KMS-11 (cell line): ENCODE results near the gene SETD7.

Experiments
- H2AFZ ChIP-seq: fragments of 200-600 bp; sonication (generic); 2 replicates; pipeline ENCODE4 v1.6.1; 2016; ENCODE audit warnings: antibody characterized with exemption, mixed run types, low read depth
- H3K27ac ChIP-seq: fragments of 200-600 bp; sonication (generic); 2 replicates; pipeline ENCODE4 v1.6.1; 2016; ENCODE audit warnings: mild to moderate bottlenecking, mixed run types
- H3K27me3 ChIP-seq: fragments of 200-600 bp; sonication (generic); 2 replicates; pipeline ENCODE4 v1.6.1; 2017; ENCODE audit warnings: mild to moderate bottlenecking, low read depth, mixed run types, moderate library complexity; ENCODE audit not compliant: insufficient read depth
- H3K36me3 ChIP-seq: fragments of 200-600 bp; sonication (generic); 2 replicates; pipeline ENCODE4 v1.6.1; 2017; ENCODE audit warnings: mild to moderate bottlenecking, mixed run types; ENCODE audit not compliant: insufficient read depth
- H3K4me1 ChIP-seq: fragments of 200-600 bp; sonication (generic); 2 replicates; pipeline ENCODE4 v1.6.1; 2016; ENCODE audit warnings: mild to moderate bottlenecking, low read depth, mixed run types; ENCODE audit not compliant: poor library complexity, severe bottlenecking
- H3K4me2 ChIP-seq: fragments of 200-600 bp; sonication (generic); 2 replicates; pipeline ENCODE4 v1.7.0; 2016; ENCODE audit warnings: mild to moderate bottlenecking, mixed run types
- H3K4me3 ChIP-seq: fragments of 200-600 bp; sonication (generic); IDR thresholded peaks from 2 replicates; pipeline ENCODE4 v1.6.1; 2017; ENCODE audit warnings: low read depth, low read length, mixed read lengths; ENCODE audit not compliant: insufficient read depth
- H3K79me2 ChIP-seq: fragments of 200-600 bp; sonication (generic); 2 replicates; pipeline ENCODE4 v1.6.1; 2016; ENCODE audit warnings: low read depth, mixed run types; ENCODE audit not compliant: insufficient read depth
- H3K9ac ChIP-seq: fragments of 200-600 bp; sonication (generic); 2 replicates; pipeline ENCODE4 v1.6.1; 2016; ENCODE audit warnings: mild to moderate bottlenecking, mixed run types
- H4K20me1 ChIP-seq: fragments of 200-600 bp; sonication (generic); 2 replicates; pipeline ENCODE4 v1.6.1; 2016; ENCODE audit warnings: mild to moderate bottlenecking, mixed run types; ENCODE audit not compliant: insufficient read depth
- CTCF ChIP-seq: fragments of 200-600 bp; sonication (generic); conservative IDR thresholded peaks from 2 replicates; pipeline ENCODE4 v1.6.1; 2017; ENCODE audit warnings: low read depth, mild to moderate bottlenecking, antibody characterized with exemption, low read length, moderate library complexity, mixed read lengths

The SETD7 gene

DNA sequence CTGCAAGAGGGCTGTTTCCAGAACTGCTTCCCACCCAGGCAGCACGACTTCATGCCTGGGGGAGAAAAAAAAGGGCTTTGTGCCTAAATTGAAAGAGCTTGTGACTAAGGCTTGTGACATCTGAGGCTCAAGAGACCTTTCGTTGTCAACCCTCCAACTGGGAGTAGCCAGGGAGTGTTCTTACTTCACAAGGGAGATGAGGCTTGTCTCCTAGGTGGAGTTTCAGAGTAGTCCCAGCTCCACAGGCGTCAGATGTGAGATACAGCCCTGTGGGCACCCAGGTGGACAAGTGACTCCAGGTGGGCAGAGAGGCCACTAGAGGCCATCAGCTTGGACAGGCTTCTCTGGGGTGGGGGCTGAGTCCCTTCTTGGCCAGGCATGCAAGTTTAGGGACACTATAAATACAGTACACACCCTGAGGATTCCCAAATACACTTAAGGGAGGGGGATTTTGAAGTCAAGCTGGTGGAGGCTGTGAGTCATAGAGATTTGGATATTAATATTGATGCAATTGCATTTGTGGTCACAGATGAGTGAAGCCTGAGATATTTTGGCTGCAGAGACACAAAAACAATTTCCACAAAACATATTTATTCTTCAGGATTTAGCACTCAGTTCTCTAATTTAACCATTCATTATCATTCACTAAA is 40.1 kb upstream of the SETD7 start:
- Histone ChIP-seq H3K9ac (no peak overlapping the region), H3K36me3 (no peaks in the 10 kb centered on the region; the same call in 1 of the 2 replicates), H3K4me3 (no peak overlapping the region), H3K27ac (no peak overlapping the region), H3K27me3 (no peaks in the 10 kb centered on the region), H3K4me1 (no peaks in the 10 kb centered on the region), H4K20me1 (no peaks in the 10 kb centered on the region), H3K4me2 (no peak overlapping the region), H3K79me2 (no peaks in the 10 kb centered on the region), H2AFZ (no peak overlapping the region)
- TF ChIP-seq CTCF = no peak

DNA sequence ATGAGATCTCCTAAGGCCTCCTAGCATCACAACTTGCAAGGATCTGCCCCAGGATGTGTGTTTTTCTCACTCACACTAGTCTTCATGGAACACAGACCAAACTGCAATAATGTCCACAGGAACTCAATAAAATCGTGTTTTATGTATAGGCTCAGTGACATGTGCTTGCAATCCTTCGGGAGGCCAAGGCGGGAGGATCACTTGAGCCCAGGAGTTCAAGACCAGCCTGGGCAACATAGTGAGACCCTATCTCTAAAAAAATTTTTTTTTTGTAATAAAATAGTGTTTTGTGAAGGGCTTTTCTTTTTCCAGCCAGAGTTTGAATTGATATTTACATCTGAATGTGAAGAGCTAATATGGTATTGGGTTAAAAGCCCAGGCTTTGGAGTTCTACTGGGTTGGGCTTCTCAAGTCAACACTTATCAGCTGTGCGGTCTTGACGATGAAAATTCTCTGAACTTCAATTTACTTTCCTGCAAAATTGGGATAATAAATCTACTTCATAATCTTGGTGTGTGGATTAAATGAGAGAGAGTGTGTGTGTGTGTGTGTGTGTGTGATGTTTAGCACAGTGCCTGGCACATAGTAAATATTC is 38.7 kb upstream of the SETD7 start:
- H4K20me1 ChIP-seq = no peaks in the 10 kb centered on the region
- H3K27ac ChIP-seq = no peak overlapping the region
- H3K4me2 ChIP-seq = no peak overlapping the region
- no peaks in the 10 kb centered on the region for H3K79me2 ChIP-seq
- no peak overlapping the region for H3K4me3 ChIP-seq
- H3K27me3 ChIP-seq = no peaks in the 10 kb centered on the region
- no peaks in the 10 kb centered on the region for H3K4me1 ChIP-seq
- H3K9ac ChIP-seq = no peak overlapping the region
- no peak overlapping the region for H2AFZ ChIP-seq
- no peaks in the 10 kb centered on the region; the same call in 1 of the 2 replicates for H3K36me3 ChIP-seq
- no peak for TF ChIP-seq CTCF

GRCh38 chr4:139593091-139593564 is 37.1 kb upstream of the SETD7 start:
- Histone ChIP-seq H3K4me3 (no peak overlapping the region), H3K36me3 (no peaks in the 10 kb centered on the region; the same call in 1 of the 2 replicates), H3K4me2 (no peak overlapping the region), H3K9ac (no peak overlapping the region), H2AFZ (no peak overlapping the region), H4K20me1 (no peaks in the 10 kb centered on the region), H3K4me1 (no peaks in the 10 kb centered on the region), H3K27me3 (no peaks in the 10 kb centered on the region), H3K79me2 (no peaks in the 10 kb centered on the region), H3K27ac (no peak overlapping the region)
- TF ChIP-seq CTCF = no peak

GRCh38 chr4:139589336-139590018 is 33.5 kb upstream of the SETD7 start:
- Histone ChIP-seq H3K4me1 (peaks cover 3% of the 10 kb centered on the region), H3K4me3 (no peak overlapping the region), H3K27me3 (no peaks in the 10 kb centered on the region), H3K79me2 (no peaks in the 10 kb centered on the region), H3K36me3 (no peaks in the 10 kb centered on the region; the same call in 1 of the 2 replicates), H2AFZ (no peak overlapping the region), H3K9ac (no peak overlapping the region), H4K20me1 (no peaks in the 10 kb centered on the region), H3K27ac (no peak overlapping the region), H3K4me2 (no peak overlapping the region)
- no peak for TF ChIP-seq CTCF
